CD4-positive, alpha-beta memory T cell (primary cell): ENCODE results near the gene NELFE. TPM values are rescaled to one million over a fixed set of nuclear protein-coding genes. Genes with fewer than 3 reads are reported as not detected.

Experiments used
- CTCF ChIA-PET: fragments of 350-600 bp; sonication (Branson Sonifier 250); formaldehyde crosslinking; loops from one replicate; lab custom pipeline; 2021; ENCODE audit warnings: inconsistent platforms; ENCODE audit not compliant: partially characterized antibody; lab: Charles Lee
- POLR2A ChIA-PET: fragments of 350-600 bp; sonication (Branson Sonifier 250); formaldehyde crosslinking; loops from one replicate; lab custom pipeline; 2021; ENCODE audit not compliant: partially characterized antibody; lab: Charles Lee
- DNase-seq, 5 donors: peaks; one replicate each; pipeline versions ENCODE4 v3.0.0 to v3.0.0-alpha.2; 2020 to 2022; ENCODE audit warnings: mixed read lengths in 1 of 5
- H3K27ac ChIP-seq: one replicate; pipeline ENCODE4 v1.7.0; 2013; ENCODE audit warnings: low read depth, low read length
- H3K27me3 ChIP-seq: 2 replicates; pipeline ENCODE4 v1.7.0; 2013; ENCODE audit warnings: mild to moderate bottlenecking, low read length, moderate library complexity; ENCODE audit not compliant: insufficient read depth
- H3K36me3 ChIP-seq: 2 replicates; pipeline ENCODE4 v1.7.0; 2013; ENCODE audit warnings: mild to moderate bottlenecking, low read length, moderate library complexity; ENCODE audit not compliant: insufficient read depth
- H3K4me1 ChIP-seq: 2 replicates; pipeline ENCODE4 v1.7.0; 2013; ENCODE audit warnings: mild to moderate bottlenecking, low read length, moderate library complexity; ENCODE audit not compliant: insufficient read depth
- H3K4me3 ChIP-seq, 2 donors: one replicate each; pipeline ENCODE4 v1.7.0; 2013; ENCODE audit warnings: low read length in 2 of 2, mild to moderate bottlenecking in 1 of 2
- H3K9me3 ChIP-seq, 2 donors: one replicate each; pipeline ENCODE4 v1.7.0; 2013; ENCODE audit warnings: low read length in 2 of 2, control low read depth in 1 of 2; ENCODE audit not compliant: control insufficient read depth in 1 of 2
- H3K27ac Mint-ChIP-seq, 7 donors: one replicate each; pipeline ENCODE4 v1.8.0; 2020 to 2021; ENCODE audit warnings: mixed read lengths in 7 of 7, mild to moderate bottlenecking in 6 of 7, inconsistent platforms in 3 of 7, moderate library complexity in 3 of 7
- H3K27me3 Mint-ChIP-seq, 2 donors: one replicate each; pipeline ENCODE4 v1.8.0; 2020 to 2021; ENCODE audit warnings: mixed read lengths in 2 of 2
- H3K36me3 Mint-ChIP-seq, 2 donors: one replicate each; pipeline ENCODE4 v1.8.0; 2020 to 2021; ENCODE audit warnings: mixed read lengths in 2 of 2, inconsistent platforms in 1 of 2, mild to moderate bottlenecking in 1 of 2
- H3K4me1 Mint-ChIP-seq, 4 donors: one replicate each; pipeline ENCODE4 v1.8.0; 2020 to 2021; ENCODE audit warnings: mixed read lengths in 4 of 4, mild to moderate bottlenecking in 1 of 4
- H3K4me3 Mint-ChIP-seq, 8 donors: one replicate each; pipeline ENCODE4 v1.8.0; 2020 to 2021; ENCODE audit warnings: mixed read lengths in 8 of 8, mild to moderate bottlenecking in 7 of 8, moderate library complexity in 6 of 8, inconsistent platforms in 3 of 8
- H3K9me3 Mint-ChIP-seq, 8 donors: one replicate each; pipeline ENCODE4 v1.8.0; 2020 to 2021; ENCODE audit warnings: mixed read lengths in 8 of 8, mild to moderate bottlenecking in 5 of 8, inconsistent platforms in 3 of 8, moderate library complexity in 1 of 8
- intact Hi-C: fragments of 100-400 bp; cut with micrococcal nuclease; formaldehyde crosslinking; loops from one replicate; pipeline ENCODE4 v1.15.1; 2023
- polyA plus RNA-seq, 2 donors: library from polyadenylated mRNA; unstranded; fragments of 300-500 nt; fragmentation: Illumina TruSeq; gene quantifications; one replicate each; pipeline ENCODE4 v1.2.3, GENCODE V29; 2021
- total RNA-seq, 2 experiments: library from RNA; stranded (reverse); gene quantifications; one replicate each; pipeline ENCODE4 v1.2.3, GENCODE V29; 2021

The NELFE gene
- total and polyA plus RNA-seq, 4 experiments from 2014 or later, result 45.8 to 78.5 (median 58.0) TPM

- intact Hi-C loops, result no loop called here
- H3K4me1 ChIP-seq, result peaks cover 31% of the 10 kb centered on the region
- H3K9me3 ChIP-seq, result no peaks in the 10 kb centered on the region
- H3K27me3 ChIP-seq, result no peaks in the 10 kb centered on the region
- H3K4me3 Mint-ChIP-seq, result peak overlapping the region in 4 of 8 donors; percentile 34 to 83 (median 57)
- DNase-seq, result peak in 1 of 5 donors; percentile 33
- POLR2A ChIA-PET, result interaction anchor here (0.7 to 7.5 kb wide), 3 partner anchors 10 to 67 kb away, joined by 4 to 195 read pairs (median 36); partner anchors contain the start of genes NELFE, SKIC2 and ZBTB12
- peaks cover 18 to 57% (median 30%) of the 10 kb centered on the region in 4 donors for H3K4me1 Mint-ChIP-seq
- H3K36me3 ChIP-seq, result peaks cover 55% of the 10 kb centered on the region
- no peak overlapping the region for H3K4me3 ChIP-seq
- no peak overlapping the region for H3K27ac ChIP-seq
- peaks cover 0 to 11% (median 0%) of the 10 kb centered on the region in 8 donors for H3K9me3 Mint-ChIP-seq
- CTCF ChIA-PET, result interaction anchor here (2.4 kb wide), 1 partner anchor 9 kb away, joined by 7 read pairs; the partner anchor contains the start of gene SKIC2
- H3K36me3 Mint-ChIP-seq, result peaks cover 23 to 66% of the 10 kb centered on the region in 2 donors
- no peaks in the 10 kb centered on the region for H3K27me3 Mint-ChIP-seq
- peak overlapping the region in 5 of 7 donors; percentile 89 to 100 (median 100) for H3K27ac Mint-ChIP-seq
Observed at GRCh38 chr6:31968791-31969711, 10.3 kb upstream of the NELFE start.

GRCh38 chr6:31968326-31968725 is 9.6 kb upstream of the NELFE start:
- Histone ChIP-seq H3K36me3 (peaks cover 63% of the 10 kb centered on the region), H3K4me1 (peaks cover 26% of the 10 kb centered on the region), H3K4me3 (no peak overlapping the region), H3K27ac (no peak overlapping the region), H3K9me3 (no peaks in the 10 kb centered on the region), H3K27me3 (no peaks in the 10 kb centered on the region)
- peak in 1 of 5 donors; percentile 29 for DNase-seq
- H3K4me3 Mint-ChIP-seq, result peak overlapping the region in 1 of 8 donors; percentile 48
- H3K27ac Mint-ChIP-seq, result peak overlapping the region in 3 of 7 donors; percentile 46 to 100 (median 83)
- H3K27me3 Mint-ChIP-seq, result no peaks in the 10 kb centered on the region
- POLR2A ChIA-PET, result interaction anchor here (0.7 to 7.5 kb wide), 2 partner anchors 9 to 67 kb away, joined by 4 to 195 read pairs; partner anchors contain the start of genes NELFE, SKIC2 and ZBTB12
- peaks cover 0 to 11% (median 0%) of the 10 kb centered on the region in 8 donors for H3K9me3 Mint-ChIP-seq
- peaks cover 28 to 72% of the 10 kb centered on the region in 2 donors for H3K36me3 Mint-ChIP-seq
- intact Hi-C loops, result no loop called here
- CTCF ChIA-PET, result interaction anchor here (2.4 kb wide), 1 partner anchor 9 kb away, joined by 7 read pairs; the partner anchor contains the start of gene SKIC2
- peaks cover 15 to 50% (median 26%) of the 10 kb centered on the region in 4 donors for H3K4me1 Mint-ChIP-seq

- H3K27ac Mint-ChIP-seq, result peak overlapping the region in 4 of 7 donors; percentile 46 to 100 (median 76)
- H3K4me1 ChIP-seq, result peaks cover 22% of the 10 kb centered on the region
- no peak overlapping the region for H3K4me3 ChIP-seq
- intact Hi-C loops, result no loop called here
- ChIA-PET POLR2A (interaction anchor here (7.5 kb wide), 1 partner anchor 9 kb away, joined by 195 read pairs; the partner anchor contains the start of genes NELFE and SKIC2), CTCF (interaction anchor here (2.4 kb wide), 1 partner anchor 8 kb away, joined by 7 read pairs; the partner anchor contains the start of gene SKIC2)
- no peak overlapping the region for H3K27ac ChIP-seq
- H3K9me3 Mint-ChIP-seq, result peaks cover 0 to 11% (median 0%) of the 10 kb centered on the region in 8 donors
- peaks cover 10 to 46% (median 22%) of the 10 kb centered on the region in 4 donors for H3K4me1 Mint-ChIP-seq
- peak in 1 of 5 donors; percentile 35 for DNase-seq
- peak overlapping the region in 1 of 8 donors; percentile 39 for H3K4me3 Mint-ChIP-seq
- no peaks in the 10 kb centered on the region for H3K27me3 ChIP-seq
- H3K27me3 Mint-ChIP-seq, result no peaks in the 10 kb centered on the region
- H3K9me3 ChIP-seq, result no peaks in the 10 kb centered on the region
- H3K36me3 Mint-ChIP-seq, result peaks cover 32 to 76% of the 10 kb centered on the region in 2 donors
- H3K36me3 ChIP-seq, result peaks cover 67% of the 10 kb centered on the region
Observed at GRCh38 chr6:31967926-31968320, 9.2 kb upstream of the NELFE start.

GRCh38 chr6:31966997-31967925 is 8.5 kb upstream of the NELFE start:
- intact Hi-C loops, result no loop called here
- Histone ChIP-seq H3K27ac (no peak overlapping the region), H3K27me3 (no peaks in the 10 kb centered on the region), H3K9me3 (no peaks in the 10 kb centered on the region), H3K4me1 (peaks cover 18% of the 10 kb centered on the region), H3K4me3 (no peak overlapping the region), H3K36me3 (peaks cover 73% of the 10 kb centered on the region)
- H3K27ac Mint-ChIP-seq, result peak overlapping the region in 6 of 7 donors; percentile 50 to 100 (median 70)
- no peak overlapping the region for H3K4me3 Mint-ChIP-seq
- peaks cover 0 to 8% (median 0%) of the 10 kb centered on the region in 8 donors for H3K9me3 Mint-ChIP-seq
- ChIA-PET POLR2A (no interaction called here), CTCF (interaction anchor here (0.8 kb wide), 1 partner anchor 15 kb away, joined by 3 read pairs; no protein-coding TSS in a partner anchor)
- DNase-seq, result peak in 1 of 5 donors; percentile 35
- H3K27me3 Mint-ChIP-seq, result no peaks in the 10 kb centered on the region
- peaks cover 9 to 39% (median 18%) of the 10 kb centered on the region in 4 donors for H3K4me1 Mint-ChIP-seq
- peaks cover 36 to 80% of the 10 kb centered on the region in 2 donors for H3K36me3 Mint-ChIP-seq

- Histone ChIP-seq H3K36me3 (peaks cover 81% of the 10 kb centered on the region), H3K4me3 (no peak overlapping the region), H3K27ac (no peak overlapping the region), H3K4me1 (peaks cover 16% of the 10 kb centered on the region), H3K9me3 (no peaks in the 10 kb centered on the region), H3K27me3 (no peaks in the 10 kb centered on the region)
- H3K4me3 Mint-ChIP-seq, result no peak overlapping the region
- H3K36me3 Mint-ChIP-seq, result peaks cover 43 to 80% of the 10 kb centered on the region in 2 donors
- ChIA-PET POLR2A (interaction anchor here (0.7 kb wide), 1 partner anchor 865 kb away, joined by 3 read pairs; no protein-coding TSS in a partner anchor), CTCF (interaction anchor here (0.8 kb wide), 1 partner anchor 14 kb away, joined by 3 read pairs; no protein-coding TSS in a partner anchor)
- intact Hi-C loops, result no loop called here
- no peaks in the 10 kb centered on the region for H3K27me3 Mint-ChIP-seq
- peak overlapping the region in 2 of 7 donors; percentile 2 to 100 for H3K27ac Mint-ChIP-seq
- H3K9me3 Mint-ChIP-seq, result peaks cover 0 to under 1% (median 0%) of the 10 kb centered on the region in 8 donors
- DNase-seq, result no peak
- H3K4me1 Mint-ChIP-seq, result peaks cover 8 to 31% (median 19%) of the 10 kb centered on the region in 4 donors
Observed at GRCh38 chr6:31966506-31966905, 7.7 kb upstream of the NELFE start.

- DNase-seq, result peak in 1 of 5 donors; percentile 37
- Histone ChIP-seq H3K27me3 (no peaks in the 10 kb centered on the region), H3K36me3 (peaks cover 88% of the 10 kb centered on the region), H3K9me3 (no peaks in the 10 kb centered on the region), H3K27ac (no peak overlapping the region), H3K4me1 (peaks cover 10% of the 10 kb centered on the region), H3K4me3 (no peak overlapping the region)
- H3K27me3 Mint-ChIP-seq, result no peaks in the 10 kb centered on the region
- H3K4me1 Mint-ChIP-seq, result peaks cover 8 to 26% (median 17%) of the 10 kb centered on the region in 4 donors
- intact Hi-C loops, result no loop called here
- H3K36me3 Mint-ChIP-seq, result peaks cover 48 to 89% of the 10 kb centered on the region in 2 donors
- ChIA-PET CTCF (no interaction called here), POLR2A (interaction anchor here (0.6 kb wide), 1 partner anchor 15 kb away, joined by 3 read pairs; no protein-coding TSS in a partner anchor)
- no peak overlapping the region for H3K4me3 Mint-ChIP-seq
- no peaks in the 10 kb centered on the region for H3K9me3 Mint-ChIP-seq
- H3K27ac Mint-ChIP-seq, result peak overlapping the region in 1 of 7 donors; percentile 25
Observed at GRCh38 chr6:31965700-31966099, 6.9 kb upstream of the NELFE start.
